ENCODE results near the gene NSD1.

Gene NSD1

DNA sequence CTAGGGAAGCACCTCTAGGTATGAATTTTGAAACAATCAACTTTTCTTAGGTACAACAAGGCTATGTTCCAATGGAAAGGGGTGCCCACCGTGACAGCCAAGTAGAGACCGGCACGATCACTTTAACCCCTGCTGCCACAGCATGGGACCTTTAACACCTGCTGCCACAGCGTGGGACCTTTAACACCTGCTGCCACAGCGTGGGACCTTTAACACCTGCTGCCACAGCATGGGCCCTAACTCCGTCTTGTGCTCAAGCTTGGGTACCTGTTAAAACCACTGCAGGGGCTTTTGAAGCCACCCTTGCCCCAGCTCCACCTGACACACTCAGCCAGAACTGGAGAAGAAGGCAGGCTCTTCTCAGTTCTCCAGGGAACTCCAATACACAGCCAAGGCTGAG, 196.3 kb downstream of the NSD1 start:
- no peaks in the 10 kb centered on the region for H3K9me3 ChIP-seq (ENCODE audit: control insufficient read depth, insufficient read depth, low read length)
- H3K27ac ChIP-seq (ENCODE audit: low read depth, low read length): no peak overlapping the region
- H4K20me1 ChIP-seq (ENCODE audit: control insufficient read depth, insufficient read depth, low read depth, low read length): no peaks in the 10 kb centered on the region
- H3K27me3 ChIP-seq (ENCODE audit: control insufficient read depth, low read length): no peaks in the 10 kb centered on the region
- no peaks in the 10 kb centered on the region; the same call in 1 of the 2 replicates for H3F3A ChIP-seq (ENCODE audit: control insufficient read depth, insufficient read depth)
- H3K9me2 ChIP-seq (replicated peaks; ENCODE audit: control insufficient read depth, low read length): no peaks in the 10 kb centered on the region
- H3K4me2 ChIP-seq (ENCODE audit: low read length): no peak overlapping the region
- H3K4me1 ChIP-seq (ENCODE audit: control insufficient read depth, low read length): no peaks in the 10 kb centered on the region
- H3K79me2 ChIP-seq (ENCODE audit: control insufficient read depth, low read length): no peaks in the 10 kb centered on the region
- TF ChIP-seq CTCF (IDR thresholded peaks at IDR 0.05; ENCODE audit: low read depth, low read length, poor library complexity, severe bottlenecking) (no peak), EZH2phosphoT487 (IDR thresholded peaks at IDR 0.05; ENCODE audit: borderline replicate concordance, low read length) (no peak)
- H3K4me3 ChIP-seq (ENCODE audit: low read length): no peak overlapping the region
- peaks cover 51% of the 10 kb centered on the region for H3K36me3 ChIP-seq (ENCODE audit: control insufficient read depth, low read length)

- peaks cover 63% of the 10 kb centered on the region for H3K36me3 ChIP-seq (ENCODE audit: control insufficient read depth, low read length)
- H3K27ac ChIP-seq (ENCODE audit: low read depth, low read length): no peak overlapping the region
- no peaks in the 10 kb centered on the region for H3K79me2 ChIP-seq (ENCODE audit: control insufficient read depth, low read length)
Measured at GRCh38 chr5:177330991-177331842, 197.6 kb downstream of the NSD1 start.

GRCh38 chr5:177332031-177332895, 198.7 kb downstream of the NSD1 start:
- peaks cover 73% of the 10 kb centered on the region for H3K36me3 ChIP-seq (ENCODE audit: control insufficient read depth, low read length)
- no peaks in the 10 kb centered on the region for H4K20me1 ChIP-seq (ENCODE audit: control insufficient read depth, insufficient read depth, low read depth, low read length)
- no peaks in the 10 kb centered on the region for H3K4me1 ChIP-seq (ENCODE audit: control insufficient read depth, low read length)

More at GRCh38 chr5:177330991-177331842, 197.6 kb downstream of the NSD1 start:
- no peak overlapping the region for H3K4me2 ChIP-seq (ENCODE audit: low read length)
- no peaks in the 10 kb centered on the region for H4K20me1 ChIP-seq (ENCODE audit: control insufficient read depth, insufficient read depth, low read depth, low read length)
- no peaks in the 10 kb centered on the region for H3K27me3 ChIP-seq (ENCODE audit: control insufficient read depth, low read length)
- H3K9me3 ChIP-seq (ENCODE audit: control insufficient read depth, insufficient read depth, low read length): no peaks in the 10 kb centered on the region
- H3K4me1 ChIP-seq (ENCODE audit: control insufficient read depth, low read length): no peaks in the 10 kb centered on the region
- no peaks in the 10 kb centered on the region for H3K9me2 ChIP-seq (replicated peaks; ENCODE audit: control insufficient read depth, low read length)
- no peak for TF ChIP-seq CTCF (IDR thresholded peaks at IDR 0.05; ENCODE audit: low read depth, low read length, poor library complexity, severe bottlenecking)
- TF ChIP-seq EZH2phosphoT487 (IDR thresholded peaks at IDR 0.05; ENCODE audit: borderline replicate concordance, low read length): no peak
- H3F3A ChIP-seq (ENCODE audit: control insufficient read depth, insufficient read depth): no peaks in the 10 kb centered on the region; the same call in 1 of the 2 replicates
- no peak overlapping the region for H3K4me3 ChIP-seq (ENCODE audit: low read length)

More at GRCh38 chr5:177332031-177332895, 198.7 kb downstream of the NSD1 start:
- Histone ChIP-seq H3K4me2 (ENCODE audit: low read length) (no peak overlapping the region), H3K27ac (ENCODE audit: low read depth, low read length) (no peak overlapping the region), H3K79me2 (ENCODE audit: control insufficient read depth, low read length) (no peaks in the 10 kb centered on the region), H3F3A (ENCODE audit: control insufficient read depth, insufficient read depth) (no peaks in the 10 kb centered on the region; the same call in 1 of the 2 replicates), H3K27me3 (ENCODE audit: control insufficient read depth, low read length) (no peaks in the 10 kb centered on the region), H3K9me2 (replicated peaks; ENCODE audit: control insufficient read depth, low read length) (no peaks in the 10 kb centered on the region), H3K9me3 (ENCODE audit: control insufficient read depth, insufficient read depth, low read length) (no peaks in the 10 kb centered on the region), H3K4me3 (ENCODE audit: low read length) (no peak overlapping the region)
- TF ChIP-seq EZH2phosphoT487 (IDR thresholded peaks at IDR 0.05; ENCODE audit: borderline replicate concordance, low read length): no peak
- TF ChIP-seq CTCF (IDR thresholded peaks at IDR 0.05; ENCODE audit: low read depth, low read length, poor library complexity, severe bottlenecking): no peak

Measured in DOHH2 (cell line).